Ishikawa (cell line): ENCODE results near the gene TTC4.

ENCODE experiments used
- CEBPB ChIP-seq: IDR thresholded peaks from 2 replicates; pipeline ENCODE4 v1.6.1; 2012
- CREB1 ChIP-seq: IDR thresholded peaks from 2 replicates; pipeline ENCODE4 v1.6.1; 2012; ENCODE audit warnings: low read depth
- EGR1 ChIP-seq: IDR thresholded peaks from 2 replicates; pipeline ENCODE4 v1.6.1; 2012
- EP300 ChIP-seq: IDR thresholded peaks from 2 replicates; pipeline ENCODE4 v1.6.1; 2012; ENCODE audit warnings: borderline replicate concordance
- MAX ChIP-seq: IDR thresholded peaks from 2 replicates; pipeline ENCODE4 v1.6.1; 2012
- NFIC ChIP-seq: IDR thresholded peaks from 2 replicates; pipeline ENCODE4 v1.6.1; 2012
- RAD21 ChIP-seq: IDR thresholded peaks from 2 replicates; pipeline ENCODE4 v1.6.1; 2012; ENCODE audit warnings: low read depth
- REST ChIP-seq: IDR thresholded peaks from 2 replicates; pipeline ENCODE4 v1.6.1; 2012; ENCODE audit warnings: low read depth, mild to moderate bottlenecking
- USF1 ChIP-seq: IDR thresholded peaks from 2 replicates; pipeline ENCODE4 v1.6.1; 2012
- YY1 ChIP-seq: IDR thresholded peaks from 2 replicates; pipeline ENCODE4 v1.6.1; 2012; ENCODE audit warnings: low read depth

GRCh38 chr1:54741531-54741930, 25.9 kb downstream of the TTC4 start:
- no peak for TF ChIP-seq CREB1
- no peak for TF ChIP-seq EP300
- no peak for TF ChIP-seq EGR1
- no peak for TF ChIP-seq USF1
- no peak for TF ChIP-seq NFIC
- TF ChIP-seq CEBPB = no peak
- TF ChIP-seq MAX = no peak
- TF ChIP-seq REST = no peak
- TF ChIP-seq RAD21 = no peak
- TF ChIP-seq YY1 = no peak
